ENCODE data around the gene SYNJ2.
A peak's percentile ranks its signal among the peaks of the same experiment; 100 is the strongest.

Gene SYNJ2

DNA sequence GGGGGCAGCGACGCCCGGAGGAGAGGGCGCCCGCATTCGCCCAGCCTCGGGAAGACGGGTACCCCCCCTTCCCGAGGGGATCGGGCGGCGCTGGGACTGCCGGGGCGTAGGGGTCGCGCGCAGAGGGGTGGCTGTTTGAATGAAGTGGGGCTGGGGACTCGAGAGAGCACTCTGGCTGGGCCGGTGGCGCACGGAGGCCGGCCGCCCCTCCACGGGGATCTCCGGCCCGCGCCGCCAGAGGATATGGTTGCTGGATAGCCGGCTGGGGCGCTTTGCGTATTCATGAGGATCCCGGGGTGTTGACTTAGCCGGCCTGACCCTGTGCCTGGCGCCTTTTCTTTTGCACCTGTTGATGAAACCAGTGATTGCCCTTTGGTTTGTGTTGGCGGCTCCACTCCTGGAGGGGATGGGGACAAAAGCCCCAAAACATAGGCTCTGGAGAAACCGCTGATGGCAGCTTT lies 469 bp downstream of the SYNJ2 start:
- DNase-seq, result peak; percentile 51

DNA sequence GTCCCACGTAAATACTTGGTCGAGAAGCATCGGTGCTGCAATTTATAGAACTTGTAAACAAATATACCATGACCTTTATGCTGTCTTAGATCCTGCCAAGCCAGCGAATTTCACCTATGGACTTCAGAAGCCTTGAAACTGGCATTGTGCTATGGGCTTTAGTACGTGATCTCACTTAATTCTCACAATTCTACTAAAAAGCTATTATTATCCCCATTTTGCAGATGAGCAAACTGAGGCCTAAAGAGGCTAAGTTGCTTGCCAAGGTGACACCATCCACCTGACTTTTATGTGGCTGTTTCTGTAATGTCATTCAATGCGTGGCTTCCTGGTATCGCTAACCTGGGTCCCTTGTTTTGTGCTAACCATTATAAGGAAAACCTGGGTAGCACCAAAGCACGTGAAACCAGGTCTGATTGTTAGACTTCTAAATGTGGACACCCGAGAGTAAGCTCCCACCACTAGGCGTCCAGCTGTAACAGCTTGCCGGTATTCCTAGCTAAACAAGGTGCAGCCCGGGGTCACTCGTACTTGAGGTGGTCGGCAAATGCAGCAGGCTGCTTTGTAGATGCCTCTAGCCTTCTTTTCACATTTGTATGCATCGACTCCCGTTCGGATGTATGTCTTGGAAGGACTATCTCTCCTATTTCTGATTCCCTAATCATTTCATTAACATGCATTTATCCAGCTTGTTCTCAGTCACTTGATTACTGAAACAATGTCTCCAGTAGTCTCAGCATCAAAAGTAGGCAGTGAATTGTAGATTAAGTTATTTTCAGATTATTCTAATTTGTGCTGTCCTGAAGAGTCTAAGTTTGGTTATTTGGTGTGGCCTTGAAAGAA lies 1.1 kb downstream of the SYNJ2 start:
- no peak for DNase-seq

DNA sequence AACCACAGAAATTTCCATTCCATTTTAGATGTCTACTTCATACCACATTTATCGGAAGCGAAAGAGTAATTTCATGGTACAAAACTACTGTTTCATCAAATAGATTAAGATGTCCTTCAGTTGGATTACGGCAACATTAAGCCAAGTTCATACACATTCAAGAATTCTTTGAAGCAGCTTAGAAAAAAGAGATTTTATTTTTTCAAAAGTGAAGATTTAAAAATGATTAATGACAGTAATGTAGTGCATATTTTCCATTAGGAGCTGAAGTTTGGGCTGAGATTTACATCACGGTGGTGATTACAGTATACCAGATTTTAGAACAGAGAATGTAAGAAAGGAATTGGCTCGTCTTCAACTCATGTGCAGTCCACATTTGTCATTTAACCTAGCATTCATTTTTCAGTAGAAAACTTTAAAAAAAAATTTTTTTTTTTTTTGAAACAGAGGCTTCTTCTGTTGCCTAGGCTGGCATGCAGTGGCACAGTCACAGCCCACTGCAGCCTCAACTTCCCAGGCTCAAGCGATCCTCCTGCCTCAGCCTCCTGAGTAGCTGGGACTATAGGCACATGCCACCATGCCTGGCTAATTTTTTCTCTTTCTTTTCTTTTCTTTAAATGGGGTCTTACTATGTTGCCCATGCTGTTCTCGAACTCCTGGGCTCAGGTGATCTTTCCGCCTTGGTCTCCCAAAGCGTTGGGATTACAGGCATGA lies 1.9 kb downstream of the SYNJ2 start:
- DNase-seq, result no peak

DNA sequence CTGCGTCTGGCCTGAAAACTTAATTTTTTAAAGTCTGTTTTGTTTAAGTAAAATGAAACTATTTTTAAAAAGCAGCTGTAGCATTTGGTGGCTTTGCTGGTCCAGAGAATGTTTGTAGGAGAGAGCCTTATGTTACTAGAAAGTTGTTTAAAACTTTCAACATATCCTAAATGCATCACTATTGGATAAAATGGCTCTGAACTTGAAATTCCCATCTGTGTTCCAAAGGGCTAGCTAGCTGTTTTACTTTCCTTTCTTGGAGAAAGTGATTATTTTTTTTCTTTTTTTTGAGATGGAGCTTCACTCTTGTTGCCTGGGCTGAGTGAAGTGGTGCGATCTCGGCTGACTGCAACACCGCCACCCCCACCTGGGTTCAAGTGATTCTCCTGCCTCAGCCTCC lies 2.5 kb downstream of the SYNJ2 start:
- no peak for DNase-seq

DNA sequence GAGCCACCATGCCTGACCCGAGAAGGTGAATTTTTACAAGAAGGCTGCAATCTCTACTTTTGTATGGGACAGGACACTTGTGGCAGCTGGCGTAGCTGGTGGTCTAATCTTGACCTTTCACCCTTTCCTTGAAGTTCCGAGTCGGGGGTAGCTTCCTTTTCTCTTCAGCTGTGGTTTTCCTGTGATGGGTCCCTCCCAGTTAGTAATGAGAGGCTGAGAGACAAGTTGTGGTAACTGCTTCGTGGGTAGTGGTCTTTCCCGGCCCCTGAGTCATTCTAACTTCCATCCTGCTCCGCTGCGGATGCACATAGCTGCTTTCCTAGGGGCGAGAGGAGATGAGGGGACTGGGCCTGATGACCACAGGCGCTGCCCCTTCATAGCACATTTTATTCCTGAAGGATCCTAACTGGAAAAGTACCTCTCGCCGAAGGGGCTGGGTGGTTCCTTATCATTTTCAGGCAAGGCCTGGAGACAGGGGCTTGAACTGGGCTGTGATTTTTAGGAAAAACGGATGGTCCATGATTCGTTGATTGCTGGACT lies 3.1 kb downstream of the SYNJ2 start:
- DNase-seq, result no peak

DNA sequence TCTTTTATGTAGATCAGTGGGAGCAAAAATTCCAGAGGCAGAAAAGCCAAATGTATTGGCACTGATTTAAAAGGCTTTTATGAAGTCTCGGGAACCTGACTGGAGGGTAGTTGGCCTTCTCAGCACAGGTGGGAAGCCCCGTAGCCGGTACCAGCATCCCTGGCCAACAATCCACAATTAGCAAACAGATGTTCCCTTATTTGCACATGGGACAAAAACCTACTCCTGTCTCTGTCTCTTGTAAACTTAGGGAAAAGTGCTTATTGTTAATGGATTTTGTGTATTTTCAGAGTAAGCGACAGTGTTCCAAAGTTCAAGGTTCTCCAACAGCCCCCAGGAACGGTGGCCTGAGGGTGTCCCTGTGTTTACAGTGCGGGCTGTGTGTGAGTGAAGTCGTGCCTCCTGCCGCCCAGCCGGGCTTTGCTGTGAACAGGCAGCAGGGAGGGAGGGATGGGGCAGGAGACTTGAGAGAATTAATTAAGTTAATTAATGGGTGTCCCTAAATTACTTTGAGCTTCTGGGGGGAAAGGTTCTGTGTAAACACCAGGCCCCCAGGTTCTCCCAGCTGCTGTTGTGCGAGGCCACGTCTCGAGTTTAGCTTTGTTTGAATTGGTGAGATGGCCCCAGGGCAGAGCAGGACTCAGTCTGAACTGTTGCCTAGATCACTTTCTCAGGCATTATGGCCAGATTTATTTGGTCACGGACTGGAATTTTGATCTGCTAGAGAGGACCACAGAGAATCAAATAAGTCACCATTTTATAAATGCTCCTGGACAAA lies 3.9 kb downstream of the SYNJ2 start:
- no peak for DNase-seq

DNA sequence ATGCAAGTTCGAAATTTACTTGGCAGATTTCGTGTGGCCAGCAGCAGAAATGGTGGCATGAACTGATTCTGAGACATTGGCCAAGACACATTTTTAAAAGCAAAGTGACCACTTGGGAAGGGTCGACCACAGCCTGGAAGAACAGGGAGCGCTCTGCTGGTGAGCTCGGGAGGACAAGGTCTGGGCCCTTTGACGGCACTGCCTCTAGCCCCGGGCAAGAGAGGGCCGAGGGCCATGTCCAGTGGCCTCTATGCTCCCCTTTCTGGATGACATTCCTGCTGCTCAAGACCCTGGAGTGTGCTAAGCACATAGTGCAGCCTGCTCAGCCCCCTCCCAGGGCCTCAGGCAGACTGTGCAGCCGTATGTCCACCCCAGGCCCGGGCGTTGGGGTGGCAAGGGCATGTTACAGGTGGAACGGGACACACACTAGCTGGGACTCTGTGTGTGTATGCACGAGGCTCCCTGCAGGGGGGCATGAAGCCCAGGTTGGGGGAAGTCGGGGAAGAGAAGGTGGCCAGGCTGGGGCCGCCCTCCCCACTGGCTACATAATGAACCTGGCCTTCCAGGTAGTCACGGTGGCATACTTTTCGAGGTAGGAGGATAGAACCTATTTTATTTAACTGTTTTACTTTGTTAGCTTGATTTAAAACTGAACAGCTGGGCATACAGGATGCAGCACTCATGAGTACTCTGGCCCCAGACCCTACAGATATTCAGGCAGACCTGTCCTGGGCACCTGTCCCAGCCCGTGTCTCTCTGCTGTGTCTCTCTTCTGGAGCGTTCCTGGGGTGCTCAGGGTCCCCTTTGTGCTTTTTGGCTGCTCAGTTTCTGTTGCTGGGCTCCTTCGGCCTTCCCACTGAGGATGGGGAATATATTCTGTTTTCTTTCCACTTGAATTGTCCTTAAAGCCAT lies 6.4 kb downstream of the SYNJ2 start:
- DNase-seq, result no peak

DNA sequence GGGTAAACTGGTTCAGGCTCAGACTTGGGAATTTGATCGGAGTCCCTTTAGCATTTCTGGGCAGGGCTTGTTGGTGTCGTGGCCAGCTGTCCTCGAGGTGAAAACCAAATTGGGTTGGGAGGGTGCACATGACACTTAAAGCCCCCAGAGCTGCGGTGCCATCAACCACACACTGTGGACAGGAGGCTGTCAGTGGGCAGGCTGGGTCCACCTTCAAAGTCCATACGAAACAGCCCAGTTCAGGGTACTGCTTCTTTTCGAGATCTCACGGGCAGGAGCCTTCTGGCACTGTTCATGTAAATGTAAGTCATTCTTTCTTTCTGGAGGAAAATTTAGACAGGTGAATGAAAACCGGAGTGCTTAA lies 7.0 kb downstream of the SYNJ2 start:
- DNase-seq, result no peak

DNA sequence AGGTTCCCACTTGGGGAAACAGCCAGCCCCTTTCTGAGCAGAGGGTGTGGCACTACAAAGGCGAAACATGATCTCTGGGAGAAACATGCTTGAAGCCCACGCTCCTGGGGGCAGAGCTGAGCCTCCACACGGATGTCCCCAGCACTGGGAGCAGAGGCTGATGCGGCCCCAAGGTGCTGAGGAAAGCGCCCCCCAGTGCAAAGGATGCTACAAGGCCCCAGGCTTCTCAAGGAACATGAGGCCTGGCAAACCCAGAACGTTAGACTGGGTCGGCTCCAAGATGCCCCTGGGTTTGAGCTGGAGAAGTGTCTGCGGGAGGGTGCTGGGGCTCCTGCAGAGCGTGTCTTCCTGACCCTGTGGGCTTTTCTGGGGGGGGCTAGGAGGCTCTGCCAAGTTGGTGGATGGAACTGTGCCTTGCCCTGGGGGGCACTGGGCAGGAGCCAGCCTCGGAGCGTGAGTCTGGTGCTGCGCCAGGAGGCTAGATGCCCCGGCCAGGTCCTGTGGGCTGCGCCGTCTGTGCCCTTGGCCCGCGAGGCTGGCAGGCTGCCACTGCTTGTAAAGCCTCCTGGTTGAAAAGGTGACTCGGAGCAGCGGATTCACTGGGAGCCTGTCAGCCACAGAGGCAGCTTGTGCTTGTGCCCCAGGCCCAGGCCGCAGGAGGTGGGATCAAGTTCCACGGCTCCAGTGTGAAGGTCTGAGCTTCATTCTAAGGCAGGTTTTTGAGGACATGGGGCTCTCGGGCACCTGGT lies 8.1 kb downstream of the SYNJ2 start:
- DNase-seq, result no peak

DNA sequence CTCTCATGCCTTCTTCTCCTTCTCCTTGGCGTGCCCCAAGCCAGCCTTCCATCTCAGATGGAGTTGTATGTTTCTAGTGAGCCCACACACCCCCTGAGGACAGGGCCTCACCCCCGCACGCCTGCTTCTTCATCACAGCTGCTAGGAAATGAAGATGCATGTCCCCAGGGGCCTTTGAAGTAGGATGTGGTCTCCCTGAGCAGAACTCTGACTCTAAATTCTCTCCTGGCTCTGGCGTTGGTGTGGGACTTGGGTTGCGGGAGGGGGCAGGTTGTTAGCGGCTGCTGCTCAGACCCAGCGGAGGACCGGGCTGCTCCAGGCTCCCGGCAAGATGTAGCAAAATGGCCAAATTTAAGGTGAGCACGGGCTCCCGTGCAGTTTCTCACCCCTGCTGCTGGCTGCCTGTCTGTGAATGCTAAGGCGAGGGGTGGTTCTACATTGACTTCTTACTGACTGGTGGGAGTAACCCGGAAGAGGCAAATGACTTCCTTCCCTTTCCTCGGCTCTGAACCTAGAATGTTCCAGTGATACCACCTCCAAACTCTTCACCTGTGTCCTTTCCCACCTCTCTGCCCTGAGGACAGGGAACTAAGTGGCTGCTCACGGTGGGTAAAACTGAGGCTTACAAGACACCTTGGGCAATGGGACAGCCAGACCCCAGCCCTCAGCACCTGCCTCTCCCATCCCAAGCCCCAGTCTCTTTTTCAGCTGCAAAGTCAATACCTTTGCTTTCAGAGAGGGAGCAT lies 8.8 kb downstream of the SYNJ2 start:
- DNase-seq, result no peak

DNA sequence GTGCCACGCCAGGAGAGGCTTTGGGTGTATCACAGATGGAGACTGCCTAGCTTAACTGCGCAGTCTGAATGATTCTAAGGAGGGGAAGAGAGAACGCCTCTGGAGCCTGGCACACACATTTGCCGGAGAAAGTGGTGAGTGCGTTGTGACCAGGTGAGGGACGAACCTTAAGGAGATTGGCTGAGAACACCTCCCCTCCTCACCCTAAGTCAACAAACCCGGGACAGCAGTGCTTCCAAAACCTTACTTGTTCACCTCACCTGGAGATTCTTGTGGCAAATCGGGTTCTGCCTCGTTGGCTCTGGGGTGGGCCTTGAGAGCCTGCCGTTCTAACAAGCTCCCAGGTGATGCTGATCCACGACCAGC lies 9.4 kb downstream of the SYNJ2 start:
- no peak for DNase-seq

DNA sequence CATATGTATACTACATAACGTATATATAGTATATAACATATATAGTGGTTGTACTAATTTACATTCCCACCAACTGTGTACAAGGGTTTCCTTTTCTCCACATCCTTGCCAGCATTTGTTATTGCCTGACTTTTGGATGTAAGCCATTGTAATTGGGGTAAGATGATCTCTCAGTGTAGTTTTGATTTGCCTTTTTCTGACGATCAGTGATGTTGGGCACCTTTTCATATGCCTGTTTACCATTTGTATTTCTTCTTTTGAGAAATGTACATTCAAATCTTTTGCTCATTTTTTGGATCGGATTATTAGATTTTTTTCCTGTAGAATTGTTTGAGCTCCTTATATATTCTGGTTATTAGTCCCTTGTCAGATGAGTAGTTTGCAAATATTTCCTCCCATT lies 11.4 kb downstream of the SYNJ2 start:
- DNase-seq, result no peak

DNA sequence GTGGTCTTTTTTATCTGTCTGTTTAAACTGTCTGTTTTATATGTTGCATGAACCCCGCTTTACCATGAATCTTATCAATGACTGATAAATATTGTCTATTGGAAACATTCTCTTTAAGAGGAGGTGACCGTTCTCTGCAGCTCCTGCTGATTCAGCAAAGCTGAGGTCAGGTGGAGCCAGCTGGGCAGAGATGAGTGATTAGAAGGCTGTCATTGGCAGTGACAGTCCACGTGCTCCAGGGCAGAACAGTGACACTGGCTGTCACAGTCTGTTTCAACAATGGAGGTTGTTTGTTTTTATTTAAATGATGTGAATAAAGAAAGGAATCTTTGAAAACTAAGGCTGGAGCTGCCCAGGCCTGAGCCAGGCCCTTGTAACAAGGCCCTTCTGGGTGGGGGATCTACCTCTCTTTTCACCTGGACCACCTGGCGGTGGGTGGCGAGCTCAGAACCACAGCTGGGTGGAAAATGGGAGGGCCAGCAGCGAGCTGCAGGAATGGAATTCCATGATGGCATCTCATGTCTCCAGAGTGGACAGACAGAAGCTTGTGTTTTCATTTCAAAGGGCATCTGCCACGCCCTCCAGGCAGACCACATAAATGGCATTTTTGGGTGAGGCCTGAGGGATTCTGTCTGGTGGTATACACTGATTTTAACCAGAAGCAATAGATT lies 12.6 kb downstream of the SYNJ2 start:
- no peak for DNase-seq

DNA sequence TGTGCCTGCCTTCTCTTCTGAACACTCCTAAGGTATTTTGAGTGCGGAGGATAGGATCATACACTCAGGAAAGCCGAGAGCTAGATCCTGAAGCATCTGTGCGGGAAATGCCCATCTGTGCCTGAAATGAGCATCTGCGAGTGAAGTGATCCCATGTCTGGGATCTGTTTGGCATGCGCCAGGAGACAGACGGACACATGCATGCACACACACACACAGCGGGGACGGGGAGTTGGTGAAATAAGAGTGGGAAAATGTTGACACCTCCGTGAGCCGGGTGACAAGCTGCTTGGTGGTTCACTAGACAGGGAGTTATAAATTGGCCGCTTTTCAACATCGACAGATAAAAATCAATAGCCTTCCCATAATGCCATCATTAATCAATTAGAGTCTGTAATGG lies 13.8 kb downstream of the SYNJ2 start:
- no peak for DNase-seq

DNA sequence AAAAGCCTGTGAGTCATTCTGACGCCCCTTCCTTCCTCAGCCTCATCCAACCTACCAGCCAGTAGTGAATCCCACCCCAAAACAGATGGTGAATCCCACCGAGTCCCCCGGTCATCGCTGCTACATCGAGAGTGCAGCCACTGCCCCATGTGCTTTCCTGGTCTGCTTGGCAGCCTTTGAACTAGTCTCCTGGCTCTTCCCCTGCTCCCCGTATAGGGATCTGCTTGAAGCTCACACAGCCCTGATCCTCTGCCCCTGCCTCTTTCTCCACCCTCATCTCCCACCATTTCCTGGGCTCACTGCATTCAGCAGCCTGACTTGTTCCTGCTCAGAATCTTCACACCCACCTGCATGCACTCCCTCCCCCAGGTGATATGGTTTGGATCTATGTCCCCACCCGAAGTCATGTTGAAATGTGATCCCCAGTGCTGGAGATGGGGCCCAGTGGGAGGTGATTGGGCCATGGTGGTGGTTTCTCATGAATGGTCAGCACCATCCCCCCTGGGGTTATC lies 14.6 kb downstream of the SYNJ2 start:
- no peak for DNase-seq

DNA sequence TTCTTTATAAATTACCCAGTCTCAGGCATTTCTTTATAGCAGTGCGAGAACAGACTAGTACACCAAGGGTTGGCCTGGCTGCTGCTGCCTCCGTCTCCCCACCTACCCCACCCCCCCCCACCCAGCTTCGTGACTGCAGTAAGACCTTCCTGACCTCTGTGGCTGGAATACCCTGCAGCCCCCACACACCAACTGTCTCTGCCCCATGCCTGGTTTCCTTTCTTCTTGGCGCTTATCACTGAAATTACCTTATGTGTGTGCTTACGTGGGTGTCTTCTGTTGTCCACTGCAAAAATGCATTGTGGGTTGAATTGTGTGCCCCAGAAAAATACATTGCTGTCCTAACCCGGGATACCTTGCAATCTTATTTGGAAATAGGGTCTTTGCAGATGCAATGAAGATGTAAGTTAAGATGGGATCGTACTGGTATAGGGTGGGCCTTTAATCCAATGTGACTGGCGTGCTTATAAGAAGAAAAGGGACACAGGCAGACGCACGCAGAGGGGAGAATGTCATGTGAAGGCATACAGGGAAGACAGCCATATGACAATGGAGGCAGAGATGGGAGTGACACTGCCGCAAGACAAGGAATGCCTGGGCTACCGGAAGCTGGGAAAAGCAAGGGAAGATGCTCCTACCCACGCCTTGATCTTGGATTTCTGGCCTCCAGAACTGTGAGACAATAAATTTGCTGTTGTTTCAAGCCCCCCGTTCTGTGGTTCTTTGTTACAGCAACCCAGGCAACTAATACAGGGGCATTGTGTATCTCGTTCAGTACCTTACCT lies 15.4 kb downstream of the SYNJ2 start:
- DNase-seq, result no peak

DNA sequence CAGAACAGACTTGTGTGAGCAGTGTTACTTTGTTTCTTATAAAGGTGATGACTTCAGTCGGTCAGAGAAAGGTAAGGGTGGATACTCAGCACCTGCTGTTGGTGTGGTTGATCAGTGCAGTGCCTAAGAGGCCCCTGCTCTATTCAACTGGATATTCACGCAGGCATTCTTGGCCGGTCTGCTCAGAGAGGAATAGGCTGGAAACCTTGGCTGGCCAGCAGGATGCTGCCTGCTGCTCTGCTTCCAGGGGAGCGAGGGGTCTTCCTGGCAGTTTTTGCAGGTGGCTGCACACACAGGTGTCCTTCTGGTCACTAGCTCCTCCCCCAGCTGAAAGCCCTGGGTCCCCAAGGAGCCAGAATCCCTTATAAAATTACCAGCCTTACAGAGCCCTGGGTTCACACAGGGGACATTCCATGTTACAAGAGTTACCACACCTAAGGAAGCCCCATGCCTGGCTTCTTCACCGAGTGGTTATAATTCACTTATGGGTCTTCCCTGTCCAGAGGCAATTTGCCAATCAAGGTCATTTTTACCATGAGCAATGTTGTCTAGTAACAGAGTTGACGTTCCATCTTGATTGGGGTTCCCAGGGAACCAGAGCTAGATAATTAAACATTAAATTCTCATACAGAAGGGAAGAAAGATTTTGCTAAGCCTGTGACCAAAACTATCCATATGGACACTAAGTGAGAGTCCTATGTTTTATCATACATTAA lies 16.4 kb downstream of the SYNJ2 start:
- no peak for DNase-seq

DNA sequence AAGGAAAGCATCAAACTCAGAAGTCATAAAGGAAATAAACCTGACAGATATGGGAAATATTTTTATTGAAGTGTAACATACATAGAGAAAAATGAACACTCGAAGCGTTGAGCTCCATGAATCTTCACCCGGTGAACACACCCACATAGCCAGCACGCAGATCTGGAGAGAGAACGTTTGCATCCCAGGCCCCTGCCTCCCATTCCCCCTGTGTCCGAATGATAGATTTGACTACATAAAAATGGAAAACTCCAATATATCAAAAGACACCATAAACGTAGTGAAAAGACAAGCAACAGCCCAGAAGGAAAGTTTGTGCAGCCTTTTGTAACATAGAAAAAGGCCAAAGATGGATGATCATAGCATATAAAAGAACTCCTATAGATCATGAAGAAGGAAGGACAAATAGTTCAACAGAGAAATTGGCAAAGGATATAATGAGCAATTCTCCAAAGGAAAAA lies 17.1 kb downstream of the SYNJ2 start:
- DNase-seq, result no peak
